Cardiac fibroblast (primary cell): ENCODE results near the gene POP4.
A peak's percentile ranks its signal among the peaks of the same experiment; 100 is the strongest.
"Not testable (repeated sequence)": the region's sequence is repeated elsewhere in the genome, so short reads cannot be mapped to it uniquely, and the experiment has no call there.

Experiments
- DNase-seq, 2 donors: peaks; one replicate each; pipeline versions ENCODE4 v3.0.0 to v3.0.0-alpha.2; 2010; ENCODE audit warnings: low read depth in 2 of 2
- H3K4me3 ChIP-seq, 2 donors: replicated peaks in 1 of 2; 1 replicate in 1 of 2; 2 replicates in 1 of 2; pipeline ENCODE4 v1.5.1; 2011; ENCODE audit warnings: low read depth in 2 of 2, low read length in 2 of 2, mild to moderate bottlenecking in 2 of 2, moderate library complexity in 1 of 2
- TF ChIP-seq, protein P1 (sequence below): IDR thresholded peaks from one replicate; pipeline ENCODE4 v1.5.1; 2011; ENCODE audit warnings: low read depth, mild to moderate bottlenecking, low read length, inconsistent platforms

The POP4 gene

DNA sequence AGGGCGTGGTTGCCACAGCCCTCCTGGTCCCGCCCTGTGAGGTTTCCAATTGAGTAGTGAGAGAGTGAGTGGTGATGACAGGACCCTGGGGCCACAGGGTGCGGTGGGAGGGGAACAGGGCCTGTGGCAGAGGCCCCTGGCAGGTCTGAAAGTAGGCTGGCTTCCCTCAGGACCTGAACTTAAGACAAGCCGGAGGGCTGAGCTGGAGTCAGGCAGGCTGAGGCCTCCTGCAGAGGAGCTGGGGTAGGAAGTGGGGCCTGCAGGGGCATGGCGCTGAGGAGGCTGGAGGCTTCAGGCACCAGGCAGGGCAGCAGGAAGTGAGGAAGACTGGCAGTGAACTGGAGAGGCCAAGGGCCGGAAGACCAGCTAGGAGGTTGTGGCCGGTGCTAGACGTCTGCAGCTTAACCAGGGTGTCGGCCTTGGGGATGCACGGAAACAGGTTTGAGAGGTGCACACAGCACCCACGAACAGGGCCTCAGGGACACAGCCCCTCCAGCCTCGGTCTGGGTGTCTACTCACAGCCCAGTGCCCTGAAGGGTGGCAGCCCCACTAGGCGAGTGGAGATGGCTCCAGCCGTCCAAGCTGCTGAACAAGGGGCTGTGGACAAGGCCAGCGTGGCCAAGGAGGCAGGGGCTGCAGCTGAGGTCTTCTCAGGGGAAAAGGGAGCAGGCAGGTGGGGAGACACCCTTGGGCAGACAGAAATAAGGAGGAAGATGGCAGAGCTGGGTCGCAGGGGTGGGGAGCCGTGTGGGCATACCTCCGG, 17.8 kb downstream of the POP4 start:
- no peak for DNase-seq
- TF ChIP-seq, protein P1, sequence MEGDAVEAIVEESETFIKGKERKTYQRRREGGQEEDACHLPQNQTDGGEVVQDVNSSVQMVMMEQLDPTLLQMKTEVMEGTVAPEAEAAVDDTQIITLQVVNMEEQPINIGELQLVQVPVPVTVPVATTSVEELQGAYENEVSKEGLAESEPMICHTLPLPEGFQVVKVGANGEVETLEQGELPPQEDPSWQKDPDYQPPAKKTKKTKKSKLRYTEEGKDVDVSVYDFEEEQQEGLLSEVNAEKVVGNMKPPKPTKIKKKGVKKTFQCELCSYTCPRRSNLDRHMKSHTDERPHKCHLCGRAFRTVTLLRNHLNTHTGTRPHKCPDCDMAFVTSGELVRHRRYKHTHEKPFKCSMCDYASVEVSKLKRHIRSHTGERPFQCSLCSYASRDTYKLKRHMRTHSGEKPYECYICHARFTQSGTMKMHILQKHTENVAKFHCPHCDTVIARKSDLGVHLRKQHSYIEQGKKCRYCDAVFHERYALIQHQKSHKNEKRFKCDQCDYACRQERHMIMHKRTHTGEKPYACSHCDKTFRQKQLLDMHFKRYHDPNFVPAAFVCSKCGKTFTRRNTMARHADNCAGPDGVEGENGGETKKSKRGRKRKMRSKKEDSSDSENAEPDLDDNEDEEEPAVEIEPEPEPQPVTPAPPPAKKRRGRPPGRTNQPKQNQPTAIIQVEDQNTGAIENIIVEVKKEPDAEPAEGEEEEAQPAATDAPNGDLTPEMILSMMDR: no peak
- no peak overlapping the region for H3K4me3 ChIP-seq

DNA sequence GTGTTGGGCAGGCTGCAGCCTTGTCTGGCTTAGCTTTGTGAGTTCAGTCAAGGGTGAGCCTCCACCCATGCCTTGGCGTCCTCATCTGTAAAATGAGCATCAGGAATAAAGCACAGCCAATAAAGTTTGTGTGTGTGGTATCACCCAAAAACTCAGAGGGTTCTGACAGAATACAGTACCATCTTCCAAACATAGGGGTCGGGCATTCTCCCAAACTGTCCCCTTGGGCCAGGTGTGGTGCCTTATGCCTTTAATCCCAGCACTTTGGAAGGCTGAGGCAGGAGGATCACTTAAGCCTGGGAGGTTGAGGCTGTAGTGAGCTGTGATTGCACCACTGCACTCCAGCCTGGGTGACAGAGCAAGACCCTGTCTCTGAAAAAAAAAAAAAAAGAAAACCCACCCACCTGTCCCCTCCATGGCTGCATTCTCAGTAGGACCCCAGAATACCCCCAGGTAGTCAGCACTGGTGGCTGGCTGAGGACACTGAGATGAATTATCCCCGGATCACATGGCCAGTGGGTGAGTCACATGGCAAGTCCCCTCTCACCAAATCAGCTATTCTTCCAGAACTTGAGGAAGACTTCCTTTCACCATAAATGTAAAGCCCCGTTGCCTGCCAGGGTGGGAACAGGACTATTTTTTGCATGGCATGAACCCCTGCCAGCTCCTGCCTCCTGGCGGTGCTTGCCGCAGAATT, 18.6 kb downstream of the POP4 start:
- DNase-seq: peak in 1 of 2 donors; percentile 9
- TF ChIP-seq, protein P1: no peak
- H3K4me3 ChIP-seq: no peak overlapping the region

DNA sequence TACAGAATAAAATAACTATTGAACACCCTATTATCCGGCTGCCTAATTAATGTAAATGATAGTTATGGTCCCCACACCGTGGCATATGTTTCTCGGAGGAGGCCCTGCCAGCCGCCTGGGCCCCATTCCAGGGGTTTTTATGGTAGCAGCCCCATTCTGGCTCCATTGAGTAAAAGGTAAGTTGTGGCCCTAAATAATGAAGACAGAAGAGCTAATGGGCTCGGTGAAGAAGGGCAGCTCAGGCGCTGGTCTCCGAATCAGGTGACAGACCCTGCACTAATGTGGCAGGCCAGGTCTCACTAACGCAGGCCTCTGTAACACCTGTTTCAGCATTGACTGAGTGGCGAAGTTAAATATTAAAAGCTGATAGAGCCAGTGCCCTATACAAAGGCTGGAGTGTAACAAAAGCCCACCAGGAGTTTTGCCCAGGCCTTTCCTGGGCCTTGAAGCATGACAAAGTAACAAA, 19.1 kb downstream of the POP4 start:
- no peak overlapping the region for H3K4me3 ChIP-seq
- TF ChIP-seq, protein P1: no peak
- DNase-seq: no peak

DNA sequence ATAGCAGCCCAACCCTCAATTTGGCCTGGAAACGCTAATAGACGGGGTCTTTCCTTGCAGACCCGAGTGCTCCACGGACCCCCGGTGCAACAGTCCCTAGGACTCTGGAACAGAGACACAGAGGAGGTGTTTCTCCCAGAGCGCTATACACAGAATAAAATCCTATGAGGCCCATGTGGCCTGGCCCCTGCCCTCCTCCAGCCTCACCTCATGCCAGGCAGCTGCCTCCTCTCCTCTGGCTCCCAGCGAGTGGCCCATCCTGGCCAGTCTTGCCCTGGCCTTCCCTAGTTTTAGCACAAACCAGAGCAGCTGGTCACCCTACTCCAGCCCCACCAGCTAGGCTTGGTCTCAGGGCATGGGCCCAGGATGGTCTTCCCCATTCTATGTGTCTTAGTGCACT, 20.3 kb downstream of the POP4 start:
- TF ChIP-seq, protein P1: no peak
- no peak for DNase-seq
- H3K4me3 ChIP-seq: no peak overlapping the region

DNA sequence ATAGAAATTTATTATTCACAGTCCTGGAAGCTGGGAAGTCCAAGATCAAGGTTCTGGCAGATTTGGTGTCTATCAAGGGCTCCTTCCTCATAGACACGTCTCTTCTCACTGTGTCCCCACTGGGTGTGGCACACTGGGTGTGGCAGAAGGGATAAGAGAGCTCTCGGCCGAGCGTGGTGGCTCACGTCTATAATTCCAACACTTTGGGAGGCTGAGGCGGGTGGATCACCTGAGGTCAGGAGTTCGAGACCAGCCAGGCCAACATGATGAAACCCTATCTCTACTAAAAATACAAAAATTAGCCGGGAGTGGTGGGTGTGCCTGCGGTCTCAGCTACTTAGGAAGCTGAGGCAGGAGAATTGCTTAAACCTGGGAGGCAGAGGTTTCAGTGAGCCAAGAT, 20.7 kb downstream of the POP4 start:
- not testable (repeated sequence) for H3K4me3 ChIP-seq, DNase-seq

DNA sequence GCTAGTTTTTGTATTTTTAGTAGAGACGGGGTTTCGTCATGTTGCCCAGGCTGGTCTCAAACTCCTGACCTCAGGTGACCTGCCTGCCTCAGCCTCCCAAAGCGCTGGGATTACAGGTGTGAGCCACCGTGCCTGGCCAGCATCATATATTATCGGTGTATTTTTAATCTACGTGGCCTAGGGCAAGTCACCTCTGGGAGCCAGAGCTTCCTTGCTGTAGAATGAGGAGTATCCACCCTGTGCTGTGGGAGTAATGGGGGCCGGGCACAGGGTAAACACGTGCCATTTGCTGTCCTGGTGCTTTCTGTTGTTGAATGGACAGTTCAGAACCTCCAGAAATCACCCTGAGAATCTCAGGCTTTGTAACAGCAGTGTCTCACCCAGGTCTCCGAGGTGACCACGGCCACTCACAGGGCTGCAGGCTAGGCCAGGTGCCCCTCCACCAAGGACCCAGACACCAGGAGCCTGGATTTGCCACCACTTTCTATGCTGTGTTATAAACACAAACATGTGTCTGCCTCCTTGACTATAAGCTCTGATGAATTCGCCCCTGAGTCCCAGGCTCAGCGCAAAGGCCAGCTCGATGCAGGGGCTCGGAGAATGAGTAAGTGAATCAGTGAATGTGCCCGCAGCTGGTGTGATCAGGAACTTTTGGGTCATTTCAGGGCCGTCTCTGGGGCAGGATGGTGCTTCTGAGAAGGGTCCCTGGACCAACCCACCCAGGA, 22.7 kb downstream of the POP4 start:
- TF ChIP-seq, protein P1: no peak
- no peak overlapping the region for H3K4me3 ChIP-seq

DNA sequence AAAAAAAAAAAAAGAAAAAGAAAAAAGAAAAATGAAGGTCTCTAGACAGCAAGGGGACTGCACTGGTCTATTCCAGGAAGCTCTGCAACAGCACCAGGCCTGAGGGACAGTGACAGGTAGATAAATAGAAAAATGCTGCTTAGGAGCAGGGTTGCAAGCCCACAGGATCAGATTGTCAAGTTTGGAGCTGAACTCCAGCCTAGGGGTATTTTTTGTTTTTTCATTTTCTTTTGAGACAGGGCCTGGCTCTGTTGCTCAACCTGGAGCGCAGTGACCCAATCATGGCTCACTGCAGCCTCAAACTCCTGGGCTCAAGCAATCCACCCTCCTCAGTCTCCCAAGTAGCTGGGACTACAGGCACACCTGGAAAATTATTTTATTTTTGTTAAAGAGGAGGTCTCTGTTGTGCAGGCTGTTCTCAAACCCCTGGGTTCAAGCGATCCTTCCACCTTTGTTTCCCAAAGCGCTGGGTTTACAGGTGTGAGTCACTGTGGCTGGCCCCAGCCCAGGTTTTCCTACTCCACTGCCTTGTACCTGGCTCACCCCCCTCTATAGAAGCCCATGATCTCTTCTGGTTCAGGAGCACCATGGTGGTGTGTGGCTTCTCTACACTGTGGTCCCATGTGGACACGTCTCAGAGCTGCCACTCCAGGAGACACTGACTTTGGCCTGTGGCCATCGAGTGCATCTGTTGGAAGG, 23.9 kb downstream of the POP4 start:
- no peak for DNase-seq
- no peak overlapping the region for H3K4me3 ChIP-seq
- TF ChIP-seq, protein P1: no peak

More for the DNA sequence above, 22.7 kb downstream of the POP4 start:
- DNase-seq: no peak
